Muscle layer of duodenum (tissue), 2 donors: ENCODE results near the gene MT1X.

Experiments used
- H3K27ac ChIP-seq: one replicate; pipeline ENCODE4 v1.7.0; 2013; ENCODE audit warnings: mild to moderate bottlenecking, low read length
- H3K27me3 ChIP-seq: one replicate; pipeline ENCODE4 v1.7.0; 2013; ENCODE audit warnings: low read depth, mild to moderate bottlenecking, control low read depth, low read length
- H3K36me3 ChIP-seq, 2 donors: one replicate each; pipeline ENCODE4 v1.7.0; 2013; ENCODE audit warnings: low read length in 2 of 2, control low read depth in 1 of 2, mild to moderate bottlenecking in 1 of 2; ENCODE audit not compliant: insufficient read depth in 2 of 2, control insufficient read depth in 1 of 2
- H3K4me1 ChIP-seq, 2 donors: one replicate each; pipeline ENCODE4 v1.7.0; 2013; ENCODE audit warnings: low read length in 2 of 2, mild to moderate bottlenecking in 2 of 2, control low read depth in 1 of 2, moderate library complexity in 1 of 2; ENCODE audit not compliant: insufficient read depth in 2 of 2, control insufficient read depth in 1 of 2
- H3K4me3 ChIP-seq, 2 donors: one replicate each; pipeline ENCODE4 v1.7.0; 2013; ENCODE audit warnings: low read length in 2 of 2, low read depth in 1 of 2, mild to moderate bottlenecking in 1 of 2
- H3K9me3 ChIP-seq, 2 donors: one replicate each; pipeline ENCODE4 v1.7.0; 2013; ENCODE audit warnings: low read length in 2 of 2, control low read depth in 1 of 2, mild to moderate bottlenecking in 1 of 2; ENCODE audit not compliant: control insufficient read depth in 1 of 2
- donor health status: healthy.

Gene MT1X

GRCh38 chr16:56643080-56643778 lies 39.0 kb upstream of the MT1X start:
- Histone ChIP-seq H3K27me3 (peaks cover 8% of the 10 kb centered on the region), H3K27ac (no peak overlapping the region), H3K9me3 (no peaks in the 10 kb centered on the region), H3K36me3 (no peaks in the 10 kb centered on the region), H3K4me1 (peaks cover 9 to 18% of the 10 kb centered on the region in 2 donors), H3K4me3 (peak overlapping the region; percentile 18 to 55)

DNA sequence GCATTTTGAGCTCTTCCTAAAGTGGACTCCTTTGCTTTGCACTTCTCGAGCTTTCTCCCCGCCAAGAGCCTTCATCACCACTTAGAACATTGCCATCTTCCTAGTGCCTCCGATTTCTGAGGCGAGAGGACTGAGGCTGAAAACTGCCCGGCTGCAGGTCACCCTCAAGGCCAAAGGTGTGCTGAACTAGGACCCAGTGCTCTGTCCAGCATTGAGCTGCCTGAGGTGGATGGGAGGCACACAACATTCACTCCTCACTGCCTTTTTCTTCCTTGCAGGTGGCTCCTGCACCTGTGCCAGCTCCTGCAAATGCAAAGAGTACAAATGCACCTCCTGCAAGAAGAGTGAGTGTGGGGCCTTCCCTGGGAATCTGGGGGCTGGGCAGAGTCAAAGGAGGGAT lies 38.4 kb upstream of the MT1X start:
- peaks cover 5 to 12% of the 10 kb centered on the region in 2 donors for H3K4me1 ChIP-seq
- H3K9me3 ChIP-seq, result no peaks in the 10 kb centered on the region
- no peaks in the 10 kb centered on the region for H3K36me3 ChIP-seq
- peaks cover 2% of the 10 kb centered on the region for H3K27me3 ChIP-seq
- H3K4me3 ChIP-seq, result peak overlapping the region; percentile 18 to 55
- H3K27ac ChIP-seq, result no peak overlapping the region

- Histone ChIP-seq H3K9me3 (no peaks in the 10 kb centered on the region), H3K4me3 (no peak overlapping the region), H3K4me1 (peaks cover 4 to 12% of the 10 kb centered on the region in 2 donors), H3K36me3 (no peaks in the 10 kb centered on the region), H3K27ac (no peak overlapping the region), H3K27me3 (no peaks in the 10 kb centered on the region)
These were observed 37.0 kb upstream of the MT1X start for GRCh38 chr16:56645311-56645710.

DNA sequence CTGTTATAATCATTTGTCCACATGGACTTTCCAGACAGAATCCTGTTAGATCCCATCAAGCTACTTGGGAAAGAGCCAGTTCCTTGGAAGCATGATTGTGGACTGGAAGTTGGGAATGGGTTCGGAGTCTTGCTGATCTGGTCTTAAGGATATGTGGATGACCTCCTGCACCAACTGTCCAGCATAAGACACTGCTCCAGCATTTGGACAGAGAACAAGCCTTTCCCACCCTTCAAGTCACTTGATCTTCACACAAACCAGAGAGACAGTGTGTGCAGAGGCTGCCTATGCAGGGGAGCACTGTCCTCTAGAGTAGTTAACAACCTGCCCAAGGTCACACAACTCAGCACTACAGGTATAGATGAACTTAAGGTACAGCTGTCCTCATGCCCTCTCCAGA lies 36.4 kb upstream of the MT1X start:
- H3K36me3 ChIP-seq, result no peaks in the 10 kb centered on the region
- H3K27me3 ChIP-seq, result no peaks in the 10 kb centered on the region
- H3K4me1 ChIP-seq, result peaks cover 4 to 12% of the 10 kb centered on the region in 2 donors
- no peak overlapping the region for H3K27ac ChIP-seq
- H3K4me3 ChIP-seq, result no peak overlapping the region
- H3K9me3 ChIP-seq, result no peaks in the 10 kb centered on the region

- Histone ChIP-seq H3K27ac (no peak overlapping the region), H3K9me3 (no peaks in the 10 kb centered on the region), H3K36me3 (no peaks in the 10 kb centered on the region), H3K4me1 (peaks cover 4 to 12% of the 10 kb centered on the region in 2 donors), H3K27me3 (no peaks in the 10 kb centered on the region), H3K4me3 (no peak overlapping the region)
These were observed 34.4 kb upstream of the MT1X start for GRCh38 chr16:56647641-56648431.

DNA sequence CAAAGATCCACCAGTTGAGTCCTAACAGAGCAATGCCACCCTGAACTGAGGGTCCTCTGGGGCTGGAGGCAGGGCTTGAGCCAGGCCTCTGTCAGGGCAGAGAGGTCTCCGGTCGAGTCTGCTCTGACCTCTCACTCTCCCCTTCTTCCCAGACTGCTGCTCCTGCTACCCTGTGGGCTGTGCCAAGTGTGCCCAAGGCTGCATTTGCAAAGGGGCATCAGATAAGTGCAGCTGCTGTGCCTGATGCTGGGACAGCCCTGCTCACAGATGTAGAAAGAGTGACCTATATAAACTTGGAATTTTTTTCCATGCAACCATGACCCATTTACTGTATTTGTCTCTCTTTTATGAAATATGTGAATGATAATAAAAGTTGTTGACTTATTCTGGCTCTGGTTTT lies 33.0 kb upstream of the MT1X start:
- H3K27ac ChIP-seq, result no peak overlapping the region
- no peaks in the 10 kb centered on the region for H3K4me1 ChIP-seq
- no peaks in the 10 kb centered on the region for H3K36me3 ChIP-seq

DNA sequence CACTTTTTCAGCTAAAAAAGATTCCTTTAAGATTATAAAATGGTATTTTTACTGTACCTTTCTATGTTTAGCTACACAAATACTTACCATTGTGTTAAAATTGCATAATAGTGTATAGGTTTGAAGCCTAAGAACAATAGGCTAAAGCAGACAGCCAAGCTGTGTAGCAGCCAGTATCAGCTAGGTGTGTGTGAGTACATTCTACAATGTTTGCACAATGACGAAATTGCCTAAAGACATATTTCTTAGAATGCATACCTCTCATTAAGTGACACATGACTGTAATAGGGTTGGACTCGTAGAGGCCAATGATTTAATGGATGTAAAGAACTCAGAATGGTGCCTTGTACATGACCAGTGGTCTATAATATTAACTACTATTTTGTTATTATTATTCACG lies 32.5 kb upstream of the MT1X start:
- Histone ChIP-seq H3K27me3 (no peaks in the 10 kb centered on the region), H3K4me3 (no peak overlapping the region), H3K9me3 (no peaks in the 10 kb centered on the region), H3K4me1 (no peaks in the 10 kb centered on the region), H3K27ac (no peak overlapping the region), H3K36me3 (no peaks in the 10 kb centered on the region)

More for the DNA sequence above, 33.0 kb upstream of the MT1X start:
- Histone ChIP-seq H3K27me3 (no peaks in the 10 kb centered on the region), H3K9me3 (no peaks in the 10 kb centered on the region), H3K4me3 (no peak overlapping the region)

DNA sequence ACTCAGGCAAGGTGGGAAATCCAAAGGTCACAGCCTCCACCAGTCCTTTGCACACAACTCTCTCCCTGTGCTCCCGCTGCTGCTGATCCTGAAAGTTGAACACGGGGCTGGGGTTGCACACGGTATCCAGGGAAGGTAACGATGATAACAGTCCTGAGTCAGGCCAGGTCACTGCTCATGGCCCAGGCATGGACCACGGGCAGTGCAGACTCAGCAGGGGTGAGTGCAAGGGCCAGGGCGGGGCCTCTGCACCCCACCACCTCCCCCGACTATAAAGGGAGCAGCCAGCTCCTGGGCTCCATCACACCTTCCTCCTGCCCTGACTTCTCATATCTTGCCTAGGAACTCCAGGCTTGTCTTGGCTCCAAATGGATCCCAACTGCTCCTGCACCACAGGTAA lies 30.7 kb upstream of the MT1X start, which contains the start of gene MT1B:
Gene MT1B, plus strand, starts transcription at position 301 of the 400 bp plus-strand sequence. Its CDS starts 68 bp downstream, at position 369.
- no peak within 1 kb of the TSS for H3K27ac ChIP-seq
- H3K27me3 ChIP-seq, result no peaks in the 10 kb centered on the region
- no peaks in the 10 kb centered on the region for H3K9me3 ChIP-seq
- H3K4me3 ChIP-seq, result no peak within 1 kb of the TSS
- H3K4me1 ChIP-seq, result no peaks in the 10 kb centered on the region
- no peaks in the 10 kb centered on the region for H3K36me3 ChIP-seq

- Histone ChIP-seq H3K36me3 (no peaks in the 10 kb centered on the region), H3K4me3 (no peak overlapping the region), H3K27me3 (no peaks in the 10 kb centered on the region), H3K27ac (no peak overlapping the region), H3K4me1 (peaks cover 0 to 5% of the 10 kb centered on the region in 2 donors), H3K9me3 (no peaks in the 10 kb centered on the region)
These were observed 29.7 kb upstream of the MT1X start for GRCh38 chr16:56652600-56652999.

GRCh38 chr16:56653218-56653617 lies 29.1 kb upstream of the MT1X start:
- Histone ChIP-seq H3K36me3 (no peaks in the 10 kb centered on the region), H3K4me1 (peaks cover 0 to 8% of the 10 kb centered on the region in 2 donors), H3K27me3 (peaks cover 2% of the 10 kb centered on the region)

DNA sequence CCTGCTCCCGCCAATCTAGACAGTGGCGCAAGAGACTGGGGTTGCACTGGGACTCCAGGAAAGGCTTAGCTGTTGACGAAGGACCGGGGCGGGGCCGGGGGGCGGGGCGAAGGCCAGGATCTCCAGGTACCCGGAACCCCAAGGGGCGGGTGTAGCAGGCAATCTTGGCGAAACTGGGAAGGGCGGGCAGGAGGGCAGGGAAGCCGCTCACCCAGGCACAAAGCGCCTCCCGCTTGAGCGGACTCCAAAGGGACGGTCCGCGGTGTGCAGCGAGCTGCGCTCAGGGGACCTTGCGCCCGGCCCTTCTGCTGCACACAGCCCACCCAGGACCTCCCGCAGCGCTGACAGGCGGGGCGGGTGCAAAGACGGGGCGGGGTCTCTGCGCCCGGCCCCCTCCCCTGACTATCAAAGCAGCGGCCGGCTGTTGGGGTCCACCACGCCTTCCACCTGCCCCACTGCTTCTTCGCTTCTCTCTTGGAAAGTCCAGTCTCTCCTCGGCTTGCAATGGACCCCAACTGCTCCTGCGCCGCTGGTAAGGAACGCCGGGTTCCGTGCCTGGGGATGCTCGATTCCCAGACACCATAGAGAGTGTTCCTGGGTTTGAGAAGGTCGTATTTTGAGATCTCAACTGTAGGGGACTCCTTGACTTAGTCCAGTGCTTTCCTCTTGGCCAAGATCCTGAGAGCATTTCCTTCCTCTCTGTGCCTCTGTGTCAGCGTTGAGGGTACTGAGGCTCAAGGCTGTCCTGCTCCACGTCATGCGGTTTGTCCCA lies 24.5 kb upstream of the MT1X start, which contains the start of gene MT1F:
Gene MT1F, plus strand, starts transcription at position 405 of the 772 bp plus-strand sequence. Its CDS starts 100 bp downstream, at position 505.
- H3K9me3 ChIP-seq, result no peaks in the 10 kb centered on the region
- H3K4me1 ChIP-seq, result peaks cover 0 to 9% of the 10 kb centered on the region in 2 donors
- peak within 1 kb of the TSS; percentile 82 for H3K27ac ChIP-seq

More at GRCh38 chr16:56653218-56653617, 29.1 kb upstream of the MT1X start:
- H3K9me3 ChIP-seq, result no peaks in the 10 kb centered on the region
- H3K4me3 ChIP-seq, result no peak overlapping the region
- no peak overlapping the region for H3K27ac ChIP-seq

More for the DNA sequence above, 24.5 kb upstream of the MT1X start, which contains the start of gene MT1F:
- Histone ChIP-seq H3K27me3 (peaks cover 21% of the 10 kb centered on the region), H3K4me3 (peak within 1 kb of the TSS; percentile 56 to 76), H3K36me3 (no peaks in the 10 kb centered on the region)
